ENCODE results near the gene PDSS2.
A peak's percentile ranks its signal among the peaks of the same experiment; 100 is the strongest.

The PDSS2 gene

DNA sequence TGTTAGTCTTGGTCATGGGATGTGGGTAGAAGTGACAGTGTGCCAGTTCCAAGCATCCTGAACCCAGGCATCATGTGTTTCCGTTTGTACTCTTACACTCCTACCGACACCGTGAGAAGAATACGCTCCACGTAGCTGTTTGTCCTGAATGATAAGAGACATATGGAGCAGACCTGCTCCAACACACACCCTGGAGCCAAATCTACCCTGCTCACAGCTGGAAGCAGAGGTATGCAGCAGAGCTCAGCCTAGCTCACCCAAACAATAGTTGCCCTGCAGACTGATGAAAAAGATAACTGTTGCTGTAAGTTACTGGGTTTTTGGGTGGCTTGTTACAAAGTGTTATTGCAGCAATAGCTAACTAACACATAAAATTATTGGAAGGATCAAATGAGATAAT is 14.3 kb upstream of the PDSS2 start:
- Histone ChIP-seq H3K79me1 (ENCODE audit: low read depth, low read length) (no peaks in the 10 kb centered on the region), H2AK5ac (ENCODE audit: low read depth, low read length) (no peak overlapping the region), H3K36me3 (replicated peaks in 1 of 2; ENCODE audit: control insufficient read depth in 2 of 2, insufficient read depth in 2 of 2, low read length in 2 of 2) (no peaks in the 10 kb centered on the region), H4K8ac (ENCODE audit: low read depth, low read length) (no peak overlapping the region), H3K14ac (ENCODE audit: low read length) (no peak overlapping the region), H3K4me3 (ENCODE audit: low read length in 2 of 2) (no peak overlapping the region), H3K4ac (ENCODE audit: low read length) (no peak overlapping the region), H3K9me3 (replicated peaks in 1 of 2; ENCODE audit: control insufficient read depth in 2 of 2, insufficient read depth in 1 of 2, low read depth in 1 of 2, low read length in 2 of 2) (no peaks in the 10 kb centered on the region), H3K4me1 (ENCODE audit: control insufficient read depth in 2 of 2, insufficient read depth in 1 of 2, low read depth in 1 of 2, low read length in 2 of 2) (peaks cover 1 to 3% of the 10 kb centered on the region in 2 donors), H3K27ac (replicated peaks; ENCODE audit: low read length) (no peak overlapping the region), H3K4me2 (ENCODE audit: insufficient read depth, low read length, poor library complexity, severe bottlenecking) (no peak overlapping the region), H3K18ac (ENCODE audit: low read length) (no peak overlapping the region), H2BK120ac (ENCODE audit: low read depth, low read length) (no peak overlapping the region), H3K9ac (ENCODE audit: low read depth, low read length, poor library complexity) (no peak overlapping the region), H3K23ac (ENCODE audit: low read depth, low read length, poor library complexity) (no peak overlapping the region), H2BK12ac (ENCODE audit: low read length) (no peak overlapping the region), H2BK15ac (ENCODE audit: low read length) (no peak overlapping the region), H2AFZ (ENCODE audit: low read length) (no peak overlapping the region), H4K91ac (ENCODE audit: low read depth, low read length, poor library complexity) (no peak overlapping the region), H3K27me3 (ENCODE audit: control insufficient read depth in 3 of 3, insufficient read depth in 3 of 3, low read depth in 1 of 3, low read length in 3 of 3) (no peaks in the 10 kb centered on the region), H2BK5ac (ENCODE audit: low read length) (no peak overlapping the region)
- no CpG with 5 or more reads among the region's 5 CpGs for WGBS, 2 donors (ENCODE audit: extremely low coverage in 2 of 2, insufficient read length in 2 of 2, insufficient replicate concordance in 1 of 2)
- DNase-seq (ENCODE audit: low spot score) = no peak

DNA sequence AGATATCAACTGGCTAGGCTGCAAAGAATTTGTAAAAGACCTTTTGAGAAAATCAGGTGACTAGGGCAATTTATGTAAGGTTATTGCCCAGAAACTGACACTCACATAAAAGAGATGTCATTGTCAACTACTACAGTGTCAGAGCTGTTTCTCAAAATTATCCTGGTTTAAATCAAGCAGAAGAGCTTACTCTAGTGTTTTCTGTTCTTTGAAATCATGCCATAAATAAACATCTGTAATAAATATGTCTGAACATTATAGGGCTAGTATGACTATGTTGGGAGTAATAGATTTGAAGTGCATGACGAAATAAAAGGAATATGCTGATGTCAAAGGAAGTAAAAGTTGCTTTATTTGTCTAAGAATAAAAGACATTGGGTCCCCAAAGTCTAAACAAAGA is 11.0 kb upstream of the PDSS2 start:
- Histone ChIP-seq H3K14ac (ENCODE audit: low read length) (no peak overlapping the region), H3K79me1 (ENCODE audit: low read depth, low read length) (no peaks in the 10 kb centered on the region), H2BK5ac (ENCODE audit: low read length) (no peak overlapping the region), H3K36me3 (replicated peaks in 1 of 2; ENCODE audit: control insufficient read depth in 2 of 2, insufficient read depth in 2 of 2, low read length in 2 of 2) (no peaks in the 10 kb centered on the region), H4K91ac (ENCODE audit: low read depth, low read length, poor library complexity) (no peak overlapping the region), H2AFZ (ENCODE audit: low read length) (no peak overlapping the region), H3K4ac (ENCODE audit: low read length) (no peak overlapping the region), H3K4me3 (ENCODE audit: low read length in 2 of 2) (no peak overlapping the region), H3K9me3 (replicated peaks in 1 of 2; ENCODE audit: control insufficient read depth in 2 of 2, insufficient read depth in 1 of 2, low read depth in 1 of 2, low read length in 2 of 2) (no peaks in the 10 kb centered on the region), H2AK5ac (ENCODE audit: low read depth, low read length) (no peak overlapping the region), H3K18ac (ENCODE audit: low read length) (no peak overlapping the region), H3K27ac (replicated peaks; ENCODE audit: low read length) (no peak overlapping the region), H2BK15ac (ENCODE audit: low read length) (no peak overlapping the region), H4K8ac (ENCODE audit: low read depth, low read length) (no peak overlapping the region), H3K27me3 (ENCODE audit: control insufficient read depth in 3 of 3, insufficient read depth in 3 of 3, low read depth in 1 of 3, low read length in 3 of 3) (no peaks in the 10 kb centered on the region), H3K4me2 (ENCODE audit: insufficient read depth, low read length, poor library complexity, severe bottlenecking) (no peak overlapping the region), H3K23ac (ENCODE audit: low read depth, low read length, poor library complexity) (no peak overlapping the region), H3K4me1 (ENCODE audit: control insufficient read depth in 2 of 2, insufficient read depth in 1 of 2, low read depth in 1 of 2, low read length in 2 of 2) (peaks cover 1 to 3% of the 10 kb centered on the region in 2 donors), H2BK12ac (ENCODE audit: low read length) (no peak overlapping the region), H3K9ac (ENCODE audit: low read depth, low read length, poor library complexity) (no peak overlapping the region), H2BK120ac (ENCODE audit: low read depth, low read length) (no peak overlapping the region)
- no CpG with 5 or more reads among the region's 1 CpG for WGBS, 2 donors (ENCODE audit: extremely low coverage in 2 of 2, insufficient read length in 2 of 2, insufficient replicate concordance in 1 of 2)
- no peak for DNase-seq (ENCODE audit: low spot score)

DNA sequence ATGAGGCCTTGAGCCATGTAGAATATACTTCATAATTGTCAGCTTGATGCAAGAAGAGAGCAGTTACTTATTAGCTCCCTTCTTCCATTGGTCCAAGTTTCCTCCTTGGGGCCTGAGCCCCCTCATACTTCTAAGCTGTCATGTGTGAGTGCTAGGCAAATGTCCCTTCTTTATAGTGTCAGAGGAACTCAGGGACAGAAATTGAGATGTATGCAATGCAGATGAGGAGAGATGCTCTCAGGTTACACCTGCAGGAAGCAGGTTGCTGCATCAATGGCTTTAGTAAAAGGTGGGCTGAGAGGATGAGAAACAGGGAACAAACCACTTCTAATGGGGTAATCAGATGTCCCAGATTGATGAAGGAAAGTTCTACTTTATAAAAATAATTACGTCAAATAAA is 6.7 kb upstream of the PDSS2 start:
- no peak for DNase-seq (ENCODE audit: low spot score)
- no peak overlapping the region for H2AK5ac ChIP-seq (ENCODE audit: low read depth, low read length)
- no peak overlapping the region for H3K4me3 ChIP-seq (ENCODE audit: low read length in 2 of 2)
- no CpG with 5 or more reads among the region's 1 CpG for WGBS, 2 donors (ENCODE audit: extremely low coverage in 2 of 2, insufficient read length in 2 of 2, insufficient replicate concordance in 1 of 2)
- no peak overlapping the region for H4K91ac ChIP-seq (ENCODE audit: low read depth, low read length, poor library complexity)
- H3K14ac ChIP-seq (ENCODE audit: low read length) = no peak overlapping the region
- H2BK12ac ChIP-seq (ENCODE audit: low read length) = no peak overlapping the region
- H3K27ac ChIP-seq (replicated peaks; ENCODE audit: low read length) = no peak overlapping the region
- peaks cover 0 to 2% (median 0%) of the 10 kb centered on the region in 3 experiments for H3K27me3 ChIP-seq (ENCODE audit: control insufficient read depth in 3 of 3, insufficient read depth in 3 of 3, low read depth in 1 of 3, low read length in 3 of 3)
- H2BK5ac ChIP-seq (ENCODE audit: low read length) = no peak overlapping the region
- H2AFZ ChIP-seq (ENCODE audit: low read length) = no peak overlapping the region
- no peak overlapping the region for H3K18ac ChIP-seq (ENCODE audit: low read length)
- no peak overlapping the region for H2BK120ac ChIP-seq (ENCODE audit: low read depth, low read length)
- H3K4ac ChIP-seq (ENCODE audit: low read length) = no peak overlapping the region
- H3K4me2 ChIP-seq (ENCODE audit: insufficient read depth, low read length, poor library complexity, severe bottlenecking) = no peak overlapping the region
- no peak overlapping the region for H3K9ac ChIP-seq (ENCODE audit: low read depth, low read length, poor library complexity)
- no peaks in the 10 kb centered on the region for H3K36me3 ChIP-seq (replicated peaks in 1 of 2; ENCODE audit: control insufficient read depth in 2 of 2, insufficient read depth in 2 of 2, low read length in 2 of 2)
- H3K23ac ChIP-seq (ENCODE audit: low read depth, low read length, poor library complexity) = no peak overlapping the region
- no peaks in the 10 kb centered on the region for H3K9me3 ChIP-seq (replicated peaks in 1 of 2; ENCODE audit: control insufficient read depth in 2 of 2, insufficient read depth in 1 of 2, low read depth in 1 of 2, low read length in 2 of 2)
- peaks cover 0 to 1% of the 10 kb centered on the region in 2 donors for H3K4me1 ChIP-seq (ENCODE audit: control insufficient read depth in 2 of 2, insufficient read depth in 1 of 2, low read depth in 1 of 2, low read length in 2 of 2)
- no peaks in the 10 kb centered on the region for H3K79me1 ChIP-seq (ENCODE audit: low read depth, low read length)
- no peak overlapping the region for H4K8ac ChIP-seq (ENCODE audit: low read depth, low read length)
- no peak overlapping the region for H2BK15ac ChIP-seq (ENCODE audit: low read length)

DNA sequence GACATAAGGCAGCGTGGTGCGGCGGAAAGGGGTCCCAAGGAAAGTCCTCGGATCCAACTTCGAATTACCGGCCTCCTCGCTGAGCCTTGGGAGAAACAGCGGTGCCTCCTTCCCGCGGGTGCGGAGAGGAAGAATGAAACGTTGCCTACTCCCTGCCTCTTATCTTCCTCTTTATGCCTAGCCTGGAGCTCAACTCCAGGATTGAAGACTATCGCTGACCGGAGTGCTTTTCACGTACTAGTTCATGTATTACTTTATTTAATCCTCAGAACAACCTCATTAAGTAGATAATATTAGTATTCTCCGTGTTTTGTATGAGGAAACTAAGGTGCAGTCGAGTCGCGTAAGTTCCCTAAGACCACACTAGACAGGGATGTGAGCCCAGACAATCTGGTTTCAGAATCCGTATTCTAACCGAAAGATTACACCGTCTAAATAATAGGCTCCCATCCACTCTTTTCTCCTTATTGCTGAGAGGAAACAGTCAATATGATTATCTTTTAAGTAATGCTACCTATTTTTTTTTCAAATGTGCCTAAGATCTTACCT is 793 bp upstream of the PDSS2 start:
- no peaks in the 10 kb centered on the region for H3K9me3 ChIP-seq (replicated peaks in 1 of 2; ENCODE audit: control insufficient read depth in 2 of 2, insufficient read depth in 1 of 2, low read depth in 1 of 2, low read length in 2 of 2)
- H3K18ac ChIP-seq (ENCODE audit: low read length) = peak overlapping the region; percentile 24
- H2BK12ac ChIP-seq (ENCODE audit: low read length) = no peak overlapping the region
- H3K4ac ChIP-seq (ENCODE audit: low read length) = no peak overlapping the region
- H3K14ac ChIP-seq (ENCODE audit: low read length) = no peak overlapping the region
- peak overlapping the region; percentile 40 for H3K23ac ChIP-seq (ENCODE audit: low read depth, low read length, poor library complexity)
- H4K91ac ChIP-seq (ENCODE audit: low read depth, low read length, poor library complexity) = no peak overlapping the region
- H3K4me3 ChIP-seq (ENCODE audit: low read length in 2 of 2) = peak overlapping the region; percentile 74 to 90
- no peak overlapping the region for H3K27ac ChIP-seq (replicated peaks; ENCODE audit: low read length)
- no peak overlapping the region for H2BK120ac ChIP-seq (ENCODE audit: low read depth, low read length)
- peaks cover 0 to 1% of the 10 kb centered on the region in 2 donors for H3K4me1 ChIP-seq (ENCODE audit: control insufficient read depth in 2 of 2, insufficient read depth in 1 of 2, low read depth in 1 of 2, low read length in 2 of 2)
- peak overlapping the region; percentile 88 for H3K4me2 ChIP-seq (ENCODE audit: insufficient read depth, low read length, poor library complexity, severe bottlenecking)
- H2AK5ac ChIP-seq (ENCODE audit: low read depth, low read length) = no peak overlapping the region
- peak overlapping the region; percentile 85 for H3K9ac ChIP-seq (ENCODE audit: low read depth, low read length, poor library complexity)
- H4K8ac ChIP-seq (ENCODE audit: low read depth, low read length) = no peak overlapping the region
- WGBS, 2 donors (ENCODE audit: extremely low coverage in 2 of 2, insufficient read length in 2 of 2, insufficient replicate concordance in 1 of 2) = no CpG with 5 or more reads among the region's 22 CpGs
- no peak overlapping the region for H2BK15ac ChIP-seq (ENCODE audit: low read length)
- H2BK5ac ChIP-seq (ENCODE audit: low read length) = no peak overlapping the region
- no peak for DNase-seq (ENCODE audit: low spot score)
- H3K79me1 ChIP-seq (ENCODE audit: low read depth, low read length) = no peaks in the 10 kb centered on the region
- peak overlapping the region; percentile 89 for H2AFZ ChIP-seq (ENCODE audit: low read length)
- no peaks in the 10 kb centered on the region for H3K36me3 ChIP-seq (replicated peaks in 1 of 2; ENCODE audit: control insufficient read depth in 2 of 2, insufficient read depth in 2 of 2, low read length in 2 of 2)
- H3K27me3 ChIP-seq (ENCODE audit: control insufficient read depth in 3 of 3, insufficient read depth in 3 of 3, low read depth in 1 of 3, low read length in 3 of 3) = peaks cover 0 to 6% (median 0%) of the 10 kb centered on the region in 3 experiments

Measured in neuronal stem cell (in vitro differentiated cells).